BLaER1 treated with 17β-estradiol and CSF1 and Interleukin-3, amounts not matched to agents 10 nM and 100 nM (cell line): ENCODE results near the gene YAF2.

Experiments
- H3K27ac ChIP-seq, 11 experiments: shearing (Covaris generic); formaldehyde crosslinking; 2 replicates each; pipeline ENCODE4 v1.8.1; 2022
- H3K27me3 ChIP-seq, 11 experiments: shearing (Covaris generic); formaldehyde crosslinking; 2 replicates each; pipeline ENCODE4 v1.8.1; 2022
- H3K36me3 ChIP-seq, 11 experiments: shearing (Covaris generic); formaldehyde crosslinking; 2 replicates each; pipeline ENCODE4 v1.8.1; 2022
- H3K4me1 ChIP-seq, 10 experiments: shearing (Covaris generic); formaldehyde crosslinking; 2 replicates each; pipeline ENCODE4 v1.8.1; 2022
- H3K4me2 ChIP-seq, 11 experiments: shearing (Covaris generic); formaldehyde crosslinking; 2 replicates each; pipeline ENCODE4 v1.8.1; 2022
- H3K4me3 ChIP-seq, 10 experiments: shearing (Covaris generic); formaldehyde crosslinking; 2 replicates each; pipeline ENCODE4 v1.8.1; 2022
- H3K9ac ChIP-seq, 11 experiments: shearing (Covaris generic); formaldehyde crosslinking; 2 replicates each; pipeline ENCODE4 v1.8.1; 2022
- H3K9me3 ChIP-seq, 11 experiments: shearing (Covaris generic); formaldehyde crosslinking; replicated peaks in 1 of 11; 2 replicates each; pipeline ENCODE4 v1.8.1; 2022
- H4K20me1 ChIP-seq, 11 experiments: shearing (Covaris generic); formaldehyde crosslinking; 2 replicates each; pipeline ENCODE4 v1.8.1; 2022
- Cebpa-rat ChIP-seq, 11 experiments: shearing (Covaris generic); IDR thresholded peaks; 2 replicates each; pipeline ENCODE4 v1.8.1; 2022

The YAF2 gene

GRCh38 chr12:42278128-42278510 is 40.1 kb upstream of the YAF2 start:
- H3K9ac ChIP-seq = no peak overlapping the region
- no peaks in the 10 kb centered on the region for H4K20me1 ChIP-seq
- TF ChIP-seq Cebpa-rat (IDR thresholded peaks at IDR 0.05) = no peak
- H3K4me1 ChIP-seq = peaks cover 0 to 5% (median 0%) of the 10 kb centered on the region in 10 experiments; a peak in 3 of 20 replicates
- no peak overlapping the region for H3K4me2 ChIP-seq
- no peak overlapping the region for H3K4me3 ChIP-seq
- H3K9me3 ChIP-seq = peaks cover 0 to 10% (median 9%) of the 10 kb centered on the region in 11 experiments; a peak in 15 of 22 replicates
- no peak overlapping the region for H3K27ac ChIP-seq
- H3K27me3 ChIP-seq = no peaks in the 10 kb centered on the region
- no peaks in the 10 kb centered on the region for H3K36me3 ChIP-seq

- H3K36me3 ChIP-seq = no peaks in the 10 kb centered on the region
- H3K4me3 ChIP-seq = no peak overlapping the region
- TF ChIP-seq Cebpa-rat (IDR thresholded peaks at IDR 0.05) = no peak
- no peaks in the 10 kb centered on the region for H4K20me1 ChIP-seq
- H3K9ac ChIP-seq = no peak overlapping the region
- H3K4me1 ChIP-seq = peaks cover 0 to 5% (median 0%) of the 10 kb centered on the region in 10 experiments; a peak in 2 of 20 replicates
- no peak overlapping the region for H3K27ac ChIP-seq
- no peaks in the 10 kb centered on the region for H3K27me3 ChIP-seq
- H3K9me3 ChIP-seq = peaks cover 4 to 16% (median 14%) of the 10 kb centered on the region in 11 experiments; a peak in 19 of 22 replicates
- no peak overlapping the region for H3K4me2 ChIP-seq
These were observed 39.5 kb upstream of the YAF2 start for GRCh38 chr12:42277396-42278127.

GRCh38 chr12:42275499-42275898 is 37.5 kb upstream of the YAF2 start:
- no peak overlapping the region for H3K27ac ChIP-seq
- no peak overlapping the region for H3K4me3 ChIP-seq
- no peaks in the 10 kb centered on the region for H3K36me3 ChIP-seq
- no peak overlapping the region for H3K4me2 ChIP-seq
- no peaks in the 10 kb centered on the region for H4K20me1 ChIP-seq
- no peak overlapping the region for H3K9ac ChIP-seq
- TF ChIP-seq Cebpa-rat (IDR thresholded peaks at IDR 0.05) = no peak
- peaks cover 10 to 21% (median 19%) of the 10 kb centered on the region in 11 experiments; a peak in 20 of 22 replicates for H3K9me3 ChIP-seq
- no peaks in the 10 kb centered on the region for H3K27me3 ChIP-seq
- peaks cover 5 to 10% (median 9%) of the 10 kb centered on the region in 10 experiments; a peak in 18 of 20 replicates for H3K4me1 ChIP-seq

- peaks cover 10 to 21% (median 19%) of the 10 kb centered on the region in 11 experiments; a peak in 20 of 22 replicates for H3K9me3 ChIP-seq
- H3K27ac ChIP-seq = no peak overlapping the region
These were observed 35.7 kb upstream of the YAF2 start for GRCh38 chr12:42273706-42274105.

GRCh38 chr12:42270596-42270995 is 32.5 kb upstream of the YAF2 start:
- Histone ChIP-seq H3K4me1 (peaks cover 6 to 14% (median 12%) of the 10 kb centered on the region in 10 experiments; a peak in 18 of 20 replicates), H3K4me2 (peak overlapping the region in 10 of 11 experiments; percentile 14 to 55 (median 38); a peak in 20 of 22 replicates), H3K27ac (peak overlapping the region in 2 of 11 experiments; percentile 23 to 36; a peak in 2 of 22 replicates), H3K4me3 (no peak overlapping the region), H3K9ac (no peak overlapping the region), H3K36me3 (no peaks in the 10 kb centered on the region), H4K20me1 (no peaks in the 10 kb centered on the region), H3K27me3 (no peaks in the 10 kb centered on the region), H3K9me3 (peaks cover 14 to 36% (median 29%) of the 10 kb centered on the region in 11 experiments; a peak in 20 of 22 replicates)
- no peak for TF ChIP-seq Cebpa-rat (IDR thresholded peaks at IDR 0.05)

More at GRCh38 chr12:42273706-42274105, 35.7 kb upstream of the YAF2 start:
- H3K4me3 ChIP-seq = no peak overlapping the region
- H3K9ac ChIP-seq = no peak overlapping the region
- H3K27me3 ChIP-seq = no peaks in the 10 kb centered on the region
- H3K36me3 ChIP-seq = no peaks in the 10 kb centered on the region
- TF ChIP-seq Cebpa-rat (IDR thresholded peaks at IDR 0.05) = no peak
- H4K20me1 ChIP-seq = no peaks in the 10 kb centered on the region
- H3K4me1 ChIP-seq = peaks cover 6 to 14% (median 12%) of the 10 kb centered on the region in 10 experiments; a peak in 18 of 20 replicates
- no peak overlapping the region for H3K4me2 ChIP-seq

- H3K36me3 ChIP-seq = no peaks in the 10 kb centered on the region
These were observed 29.6 kb upstream of the YAF2 start for GRCh38 chr12:42267413-42268190.

GRCh38 chr12:42266579-42267230 is 28.7 kb upstream of the YAF2 start:
- no peak overlapping the region for H3K4me3 ChIP-seq
- H3K27ac ChIP-seq = no peak overlapping the region
- no peak overlapping the region for H3K4me2 ChIP-seq
- no peaks in the 10 kb centered on the region for H3K27me3 ChIP-seq
- H3K9me3 ChIP-seq = peaks cover 0 to 16% (median 9%) of the 10 kb centered on the region in 11 experiments; a peak in 13 of 22 replicates
- no peaks in the 10 kb centered on the region for H3K36me3 ChIP-seq
- peaks cover 6 to 14% (median 12%) of the 10 kb centered on the region in 10 experiments; a peak in 18 of 20 replicates for H3K4me1 ChIP-seq
- TF ChIP-seq Cebpa-rat (IDR thresholded peaks at IDR 0.05) = no peak
- no peaks in the 10 kb centered on the region for H4K20me1 ChIP-seq
- H3K9ac ChIP-seq = no peak overlapping the region

More at GRCh38 chr12:42267413-42268190, 29.6 kb upstream of the YAF2 start:
- no peaks in the 10 kb centered on the region for H4K20me1 ChIP-seq
- no peak overlapping the region for H3K9ac ChIP-seq
- H3K27ac ChIP-seq = no peak overlapping the region
- H3K9me3 ChIP-seq = peaks cover 5 to 21% (median 13%) of the 10 kb centered on the region in 11 experiments; a peak in 20 of 22 replicates
- no peak overlapping the region for H3K4me3 ChIP-seq
- H3K27me3 ChIP-seq = no peaks in the 10 kb centered on the region
- TF ChIP-seq Cebpa-rat (IDR thresholded peaks at IDR 0.05) = no peak
- H3K4me1 ChIP-seq = peaks cover 6 to 14% (median 12%) of the 10 kb centered on the region in 10 experiments; a peak in 18 of 20 replicates
- no peak overlapping the region for H3K4me2 ChIP-seq

- no peaks in the 10 kb centered on the region for H3K36me3 ChIP-seq
- H3K9ac ChIP-seq = no peak overlapping the region
- no peak overlapping the region for H3K4me2 ChIP-seq
- no peak for TF ChIP-seq Cebpa-rat (IDR thresholded peaks at IDR 0.05)
- peaks cover 0 to 8% (median 5%) of the 10 kb centered on the region in 11 experiments; a peak in 12 of 22 replicates for H3K9me3 ChIP-seq
- H3K4me1 ChIP-seq = no peaks in the 10 kb centered on the region
- H3K27ac ChIP-seq = no peak overlapping the region
- H4K20me1 ChIP-seq = no peaks in the 10 kb centered on the region
- H3K4me3 ChIP-seq = no peak overlapping the region
- H3K27me3 ChIP-seq = no peaks in the 10 kb centered on the region
These were observed 24.2 kb upstream of the YAF2 start for GRCh38 chr12:42262271-42262670.
